Loucy (cell line): ENCODE data around the gene TEAD4.

ENCODE experiments used
- H2AFZ ChIP-seq: fragments of 200-600 bp; sonication (generic); 2 replicates; pipeline ENCODE4 v1.6.0; 2016; ENCODE audit warnings: antibody characterized with exemption, mild to moderate bottlenecking, low read length, moderate library complexity
- H3F3A ChIP-seq: fragments of 200-600 bp; 2 replicates; pipeline ENCODE4 v1.6.0; 2016; ENCODE audit warnings: antibody characterized with exemption, low read depth, mild to moderate bottlenecking
- H3K27me3 ChIP-seq: fragments of 200-600 bp; sonication (generic); 2 replicates; pipeline ENCODE4 v1.6.1; 2014; ENCODE audit warnings: low read length, mild to moderate bottlenecking; ENCODE audit not compliant: insufficient read depth, poor library complexity, severe bottlenecking
- H3K36me3 ChIP-seq: fragments of 200-600 bp; sonication (generic); 2 replicates; pipeline ENCODE4 v1.6.1; 2016; ENCODE audit warnings: low read length; ENCODE audit not compliant: insufficient read depth
- H3K4me1 ChIP-seq: fragments of 200-600 bp; sonication (generic); 2 replicates; pipeline ENCODE4 v1.5.1; 2014; ENCODE audit warnings: low read length, mild to moderate bottlenecking; ENCODE audit not compliant: insufficient read depth, poor library complexity, severe bottlenecking
- H3K4me2 ChIP-seq: fragments of 200-600 bp; sonication (generic); 2 replicates; pipeline ENCODE4 v1.6.0; 2014; ENCODE audit warnings: antibody characterized with exemption, low read length, low read depth, mild to moderate bottlenecking; ENCODE audit not compliant: poor library complexity, severe bottlenecking
- H3K4me3 ChIP-seq: fragments of 200-600 bp; sonication (generic); 2 replicates; pipeline ENCODE4 v1.5.1; 2014; ENCODE audit warnings: low read length, mild to moderate bottlenecking, mixed read lengths; ENCODE audit not compliant: poor library complexity, severe bottlenecking
- H3K79me2 ChIP-seq: fragments of 200-600 bp; sonication (generic); 2 replicates; pipeline ENCODE4 v1.6.1; 2014; ENCODE audit warnings: low read length; ENCODE audit not compliant: insufficient read depth
- H3K9ac ChIP-seq: fragments of 200-600 bp; sonication (generic); 2 replicates; pipeline ENCODE4 v1.6.0; 2014; ENCODE audit warnings: mild to moderate bottlenecking, low read depth, low read length, moderate library complexity; ENCODE audit not compliant: poor library complexity, severe bottlenecking
- H3K9me2 ChIP-seq: fragments of 200-600 bp; sonication (generic); replicated peaks from 2 replicates; pipeline ENCODE4 v1.6.1; 2016; ENCODE audit warnings: low read depth, low read length, mixed read lengths
- H3K9me3 ChIP-seq: fragments of 200-600 bp; sonication (generic); 2 replicates; pipeline ENCODE4 v1.6.1; 2014; ENCODE audit warnings: mild to moderate bottlenecking, antibody characterized with exemption, low read length, low read depth; ENCODE audit not compliant: insufficient read depth
- H4K20me1 ChIP-seq: fragments of 200-600 bp; sonication (generic); 2 replicates; pipeline ENCODE4 v1.6.0; 2014; ENCODE audit warnings: antibody characterized with exemption, low read length, mild to moderate bottlenecking; ENCODE audit not compliant: insufficient read depth, poor library complexity, severe bottlenecking
- CTCF ChIP-seq: fragments of 200-600 bp; sonication (generic); conservative IDR thresholded peaks from 2 replicates; pipeline ENCODE4 v1.5.1; 2014; ENCODE audit warnings: mild to moderate bottlenecking, antibody characterized with exemption, low read length
- EZH2phosphoT487 ChIP-seq: fragments of 200-600 bp; IDR thresholded peaks from 2 replicates; pipeline ENCODE4 v1.6.1; 2018; ENCODE audit warnings: antibody characterized with exemption, mild to moderate bottlenecking, moderate library complexity, borderline replicate concordance

TEAD4 gene

DNA sequence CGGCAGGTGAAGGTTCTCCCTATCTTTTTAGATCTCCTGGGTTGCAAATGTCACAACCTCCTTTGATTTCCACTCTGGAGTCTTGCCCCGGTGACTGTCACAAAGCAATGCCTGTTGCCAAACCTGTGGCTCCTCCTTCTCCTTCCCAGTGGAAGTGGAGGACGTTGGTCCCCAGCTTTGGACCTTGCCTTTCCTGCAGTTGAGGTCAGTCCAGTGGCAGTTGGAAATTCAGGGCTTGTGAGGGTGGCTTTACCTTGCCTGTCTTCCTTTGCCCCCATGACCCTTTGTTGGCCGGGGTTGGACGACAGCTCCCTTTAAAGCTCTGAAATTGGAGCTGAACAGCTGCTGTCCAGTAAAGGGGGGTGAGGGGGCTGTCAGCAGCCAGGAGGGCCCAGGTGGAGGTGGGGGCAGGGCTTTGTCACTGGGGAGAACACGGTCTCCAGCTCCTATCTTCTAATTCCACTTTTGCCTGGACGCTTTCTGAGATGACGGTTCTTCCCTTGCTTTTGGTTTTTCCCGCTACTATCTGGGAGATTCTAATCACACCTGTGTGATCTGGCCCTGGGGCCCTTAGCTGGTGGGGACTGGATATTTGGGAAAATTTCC is 4.1 kb downstream of the TEAD4 start:
- Histone ChIP-seq H3K9me2 (no peaks in the 10 kb centered on the region), H3F3A (no peaks in the 10 kb centered on the region), H4K20me1 (no peaks in the 10 kb centered on the region), H3K9ac (no peak overlapping the region), H3K4me3 (no peak overlapping the region), H3K4me1 (no peaks in the 10 kb centered on the region), H2AFZ (no peak overlapping the region), H3K4me2 (no peak overlapping the region), H3K79me2 (no peaks in the 10 kb centered on the region), H3K9me3 (no peaks in the 10 kb centered on the region), H3K27me3 (no peaks in the 10 kb centered on the region), H3K36me3 (no peaks in the 10 kb centered on the region)
- TF ChIP-seq CTCF (no peak), EZH2phosphoT487 (no peak)

DNA sequence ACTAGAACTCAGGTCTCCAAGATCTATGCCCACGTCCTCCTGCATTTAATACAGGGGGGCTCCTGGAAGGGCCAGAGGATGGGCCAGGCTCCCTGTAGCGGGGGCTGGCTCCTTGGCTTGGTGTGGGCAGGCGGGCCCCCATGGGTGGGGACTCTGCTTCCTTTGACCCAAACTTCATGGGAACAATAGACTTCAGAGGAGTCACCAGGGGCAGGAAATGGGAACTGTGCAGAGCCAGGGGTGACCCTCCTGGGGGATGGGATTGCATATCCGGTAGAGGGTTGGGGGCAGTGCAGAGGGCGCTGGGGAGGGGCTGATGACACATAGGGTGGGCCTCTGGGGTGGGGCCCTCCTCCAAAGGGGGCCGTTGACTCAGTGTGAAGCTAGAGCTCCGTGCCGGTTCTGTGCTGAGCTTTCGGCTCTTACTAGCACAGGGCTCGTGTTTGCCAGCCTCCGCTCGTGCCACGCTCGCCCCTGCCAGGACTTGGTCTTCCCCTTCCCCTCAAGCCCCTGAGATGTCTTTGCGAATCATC is 4.6 kb downstream of the TEAD4 start:
- Histone ChIP-seq H3K9me3 (no peaks in the 10 kb centered on the region), H3K79me2 (no peaks in the 10 kb centered on the region), H3K36me3 (no peaks in the 10 kb centered on the region), H3K4me3 (no peak overlapping the region), H3K9ac (no peak overlapping the region), H4K20me1 (no peaks in the 10 kb centered on the region), H3F3A (no peaks in the 10 kb centered on the region), H3K4me2 (no peak overlapping the region), H2AFZ (no peak overlapping the region), H3K4me1 (no peaks in the 10 kb centered on the region), H3K27me3 (no peaks in the 10 kb centered on the region), H3K9me2 (no peaks in the 10 kb centered on the region)
- TF ChIP-seq CTCF (no peak), EZH2phosphoT487 (no peak)

DNA sequence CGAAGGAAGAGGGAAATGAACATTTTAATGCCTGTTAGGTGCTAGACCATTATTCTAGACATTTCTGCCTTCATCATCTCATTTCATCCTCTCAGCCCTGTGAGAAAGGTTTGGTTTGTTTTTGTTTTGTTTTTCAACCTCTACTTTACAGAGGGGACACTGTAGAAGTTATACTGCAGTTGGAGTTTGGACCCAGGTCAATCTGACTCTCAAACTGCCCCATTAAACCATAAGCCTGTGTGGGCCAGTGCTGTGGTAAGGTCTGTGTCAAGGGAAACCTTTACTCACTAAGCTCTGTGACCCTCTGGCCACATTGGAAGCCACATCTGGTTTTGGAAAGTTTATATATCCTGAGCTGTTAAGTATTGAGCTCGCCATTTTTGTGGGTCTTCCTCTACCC is 8.5 kb downstream of the TEAD4 start:
- Histone ChIP-seq H3F3A (no peaks in the 10 kb centered on the region), H3K4me1 (no peaks in the 10 kb centered on the region), H2AFZ (no peak overlapping the region), H3K9me3 (no peaks in the 10 kb centered on the region), H4K20me1 (no peaks in the 10 kb centered on the region), H3K27me3 (no peaks in the 10 kb centered on the region), H3K36me3 (no peaks in the 10 kb centered on the region), H3K4me2 (no peak overlapping the region), H3K9ac (no peak overlapping the region), H3K4me3 (no peak overlapping the region), H3K79me2 (no peaks in the 10 kb centered on the region), H3K9me2 (no peaks in the 10 kb centered on the region)
- no peak for TF ChIP-seq CTCF
- TF ChIP-seq EZH2phosphoT487: no peak
